ENCODE measurements around the gene SDC3. TPM values are rescaled to one million over a fixed set of nuclear protein-coding genes. Genes with fewer than 3 reads are reported as not detected.

Gene SDC3
- total RNA-seq, 1 experiment from 2014 or later, result 32.3 TPM

DNA sequence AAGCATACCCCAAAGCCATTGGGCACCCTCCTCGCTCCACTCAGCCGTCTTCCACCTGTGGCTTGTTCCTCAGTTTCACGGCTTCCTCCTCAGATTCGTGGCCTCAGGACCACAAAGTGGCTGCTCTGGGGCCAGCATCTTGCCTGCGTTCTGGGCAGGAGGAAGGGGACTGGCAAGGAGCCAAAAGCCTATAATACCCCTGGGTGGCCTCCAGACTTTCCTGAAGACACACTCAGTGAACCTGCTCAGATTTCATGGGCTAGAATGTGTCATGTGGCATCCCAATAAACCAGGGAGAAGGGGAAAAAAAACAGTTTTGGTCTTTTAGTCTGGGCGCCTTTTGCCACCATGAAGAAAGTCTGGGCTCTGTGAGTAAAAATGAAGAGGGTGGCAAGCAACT, 62.0 kb downstream of the SDC3 start:
- H3K4me3 Mint-ChIP-seq, result no peak overlapping the region
- ChIA-PET POLR2A (no interaction called here), CTCF (interaction anchor here (1.3 to 4.6 kb wide), 10 partner anchors 8 to 64 kb away, joined by 3 to 32 read pairs (median 4); no protein-coding TSS in a partner anchor)
- H3K36me3 Mint-ChIP-seq, result no peaks in the 10 kb centered on the region
- H3K4me1 Mint-ChIP-seq, result peaks cover 46% of the 10 kb centered on the region
- no peak overlapping the region for H3K27ac Mint-ChIP-seq
- no peaks in the 10 kb centered on the region for H3K9me3 Mint-ChIP-seq
- TF ChIP-seq, protein P1, sequence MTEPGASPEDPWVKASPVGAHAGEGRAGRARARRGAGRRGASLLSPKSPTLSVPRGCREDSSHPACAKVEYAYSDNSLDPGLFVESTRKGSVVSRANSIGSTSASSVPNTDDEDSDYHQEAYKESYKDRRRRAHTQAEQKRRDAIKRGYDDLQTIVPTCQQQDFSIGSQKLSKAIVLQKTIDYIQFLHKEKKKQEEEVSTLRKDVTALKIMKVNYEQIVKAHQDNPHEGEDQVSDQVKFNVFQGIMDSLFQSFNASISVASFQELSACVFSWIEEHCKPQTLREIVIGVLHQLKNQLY (CRISPR knock-in tag; IDR thresholded peaks at IDR 0.05), result no peak
- TF ChIP-seq GRHL2 (CRISPR knock-in tag; IDR thresholded peaks at IDR 0.05; ENCODE audit: insufficient replicate concordance, severe bottlenecking) (no peak), RORB (CRISPR knock-in tag; IDR thresholded peaks at IDR 0.05) (no peak), ZNF121 (CRISPR knock-in tag; IDR thresholded peaks at IDR 0.05) (no peak), EMX1 (CRISPR knock-in tag; IDR thresholded peaks at IDR 0.05) (no peak)
- TF ChIP-seq, protein P2, sequence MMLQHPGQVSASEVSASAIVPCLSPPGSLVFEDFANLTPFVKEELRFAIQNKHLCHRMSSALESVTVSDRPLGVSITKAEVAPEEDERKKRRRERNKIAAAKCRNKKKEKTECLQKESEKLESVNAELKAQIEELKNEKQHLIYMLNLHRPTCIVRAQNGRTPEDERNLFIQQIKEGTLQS (CRISPR knock-in tag; conservative IDR thresholded peaks at IDR 0.05), result no peak
- TF ChIP-seq, protein P3, sequence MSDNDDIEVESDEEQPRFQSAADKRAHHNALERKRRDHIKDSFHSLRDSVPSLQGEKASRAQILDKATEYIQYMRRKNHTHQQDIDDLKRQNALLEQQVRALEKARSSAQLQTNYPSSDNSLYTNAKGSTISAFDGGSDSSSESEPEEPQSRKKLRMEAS (CRISPR knock-in tag; IDR thresholded peaks at IDR 0.05), result no peak
- TF ChIP-seq, protein P4, sequence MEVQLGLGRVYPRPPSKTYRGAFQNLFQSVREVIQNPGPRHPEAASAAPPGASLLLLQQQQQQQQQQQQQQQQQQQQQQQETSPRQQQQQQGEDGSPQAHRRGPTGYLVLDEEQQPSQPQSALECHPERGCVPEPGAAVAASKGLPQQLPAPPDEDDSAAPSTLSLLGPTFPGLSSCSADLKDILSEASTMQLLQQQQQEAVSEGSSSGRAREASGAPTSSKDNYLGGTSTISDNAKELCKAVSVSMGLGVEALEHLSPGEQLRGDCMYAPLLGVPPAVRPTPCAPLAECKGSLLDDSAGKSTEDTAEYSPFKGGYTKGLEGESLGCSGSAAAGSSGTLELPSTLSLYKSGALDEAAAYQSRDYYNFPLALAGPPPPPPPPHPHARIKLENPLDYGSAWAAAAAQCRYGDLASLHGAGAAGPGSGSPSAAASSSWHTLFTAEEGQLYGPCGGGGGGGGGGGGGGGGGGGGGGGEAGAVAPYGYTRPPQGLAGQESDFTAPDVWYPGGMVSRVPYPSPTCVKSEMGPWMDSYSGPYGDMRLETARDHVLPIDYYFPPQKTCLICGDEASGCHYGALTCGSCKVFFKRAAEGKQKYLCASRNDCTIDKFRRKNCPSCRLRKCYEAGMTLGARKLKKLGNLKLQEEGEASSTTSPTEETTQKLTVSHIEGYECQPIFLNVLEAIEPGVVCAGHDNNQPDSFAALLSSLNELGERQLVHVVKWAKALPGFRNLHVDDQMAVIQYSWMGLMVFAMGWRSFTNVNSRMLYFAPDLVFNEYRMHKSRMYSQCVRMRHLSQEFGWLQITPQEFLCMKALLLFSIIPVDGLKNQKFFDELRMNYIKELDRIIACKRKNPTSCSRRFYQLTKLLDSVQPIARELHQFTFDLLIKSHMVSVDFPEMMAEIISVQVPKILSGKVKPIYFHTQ (CRISPR knock-in tag; IDR thresholded peaks at IDR 0.05), result no peak
- TF ChIP-seq, protein P5, sequence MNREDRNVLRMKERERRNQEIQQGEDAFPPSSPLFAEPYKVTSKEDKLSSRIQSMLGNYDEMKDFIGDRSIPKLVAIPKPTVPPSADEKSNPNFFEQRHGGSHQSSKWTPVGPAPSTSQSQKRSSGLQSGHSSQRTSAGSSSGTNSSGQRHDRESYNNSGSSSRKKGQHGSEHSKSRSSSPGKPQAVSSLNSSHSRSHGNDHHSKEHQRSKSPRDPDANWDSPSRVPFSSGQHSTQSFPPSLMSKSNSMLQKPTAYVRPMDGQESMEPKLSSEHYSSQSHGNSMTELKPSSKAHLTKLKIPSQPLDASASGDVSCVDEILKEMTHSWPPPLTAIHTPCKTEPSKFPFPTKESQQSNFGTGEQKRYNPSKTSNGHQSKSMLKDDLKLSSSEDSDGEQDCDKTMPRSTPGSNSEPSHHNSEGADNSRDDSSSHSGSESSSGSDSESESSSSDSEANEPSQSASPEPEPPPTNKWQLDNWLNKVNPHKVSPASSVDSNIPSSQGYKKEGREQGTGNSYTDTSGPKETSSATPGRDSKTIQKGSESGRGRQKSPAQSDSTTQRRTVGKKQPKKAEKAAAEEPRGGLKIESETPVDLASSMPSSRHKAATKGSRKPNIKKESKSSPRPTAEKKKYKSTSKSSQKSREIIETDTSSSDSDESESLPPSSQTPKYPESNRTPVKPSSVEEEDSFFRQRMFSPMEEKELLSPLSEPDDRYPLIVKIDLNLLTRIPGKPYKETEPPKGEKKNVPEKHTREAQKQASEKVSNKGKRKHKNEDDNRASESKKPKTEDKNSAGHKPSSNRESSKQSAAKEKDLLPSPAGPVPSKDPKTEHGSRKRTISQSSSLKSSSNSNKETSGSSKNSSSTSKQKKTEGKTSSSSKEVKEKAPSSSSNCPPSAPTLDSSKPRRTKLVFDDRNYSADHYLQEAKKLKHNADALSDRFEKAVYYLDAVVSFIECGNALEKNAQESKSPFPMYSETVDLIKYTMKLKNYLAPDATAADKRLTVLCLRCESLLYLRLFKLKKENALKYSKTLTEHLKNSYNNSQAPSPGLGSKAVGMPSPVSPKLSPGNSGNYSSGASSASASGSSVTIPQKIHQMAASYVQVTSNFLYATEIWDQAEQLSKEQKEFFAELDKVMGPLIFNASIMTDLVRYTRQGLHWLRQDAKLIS (CRISPR knock-in tag; IDR thresholded peaks at IDR 0.05; ENCODE audit: borderline replicate concordance), result no peak
- TF ChIP-seq, protein P6, sequence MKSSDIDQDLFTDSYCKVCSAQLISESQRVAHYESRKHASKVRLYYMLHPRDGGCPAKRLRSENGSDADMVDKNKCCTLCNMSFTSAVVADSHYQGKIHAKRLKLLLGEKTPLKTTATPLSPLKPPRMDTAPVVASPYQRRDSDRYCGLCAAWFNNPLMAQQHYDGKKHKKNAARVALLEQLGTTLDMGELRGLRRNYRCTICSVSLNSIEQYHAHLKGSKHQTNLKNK (CRISPR knock-in tag; IDR thresholded peaks at IDR 0.05), result no peak
- DNase-seq (ENCODE audit: low spot score) (no peak), ATAC-seq (no peak)
- peaks cover under 1% of the 10 kb centered on the region; the same call in 1 of the 2 replicates for H3K27me3 Mint-ChIP-seq (ENCODE audit: low read depth)

DNA sequence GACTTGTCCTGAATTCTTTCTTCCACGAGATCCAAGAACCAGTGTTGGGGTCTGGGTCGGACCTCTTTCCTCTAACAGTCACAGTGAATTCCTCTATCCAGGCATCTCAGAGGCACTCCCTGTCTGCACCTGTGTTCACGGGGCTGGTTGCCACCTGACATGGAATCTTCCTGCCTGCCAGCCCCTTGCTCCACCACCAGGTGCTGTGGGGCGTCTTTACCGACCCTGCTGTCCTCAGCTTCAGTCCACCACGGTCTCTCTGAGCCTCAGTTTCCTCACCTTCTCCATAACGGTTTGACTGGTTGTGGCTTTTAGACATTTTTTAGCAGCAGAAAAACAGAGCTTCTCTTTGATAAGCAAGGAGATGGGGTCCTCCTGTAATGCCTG, 62.7 kb downstream of the SDC3 start:
- CTCF ChIA-PET, result interaction anchor here (1.3 to 4.6 kb wide), 7 partner anchors 8 to 65 kb away, joined by 3 to 32 read pairs (median 14); no protein-coding TSS in a partner anchor
- no peaks in the 10 kb centered on the region for H3K36me3 Mint-ChIP-seq
- POLR2A ChIA-PET, result no interaction called here
- H3K9me3 Mint-ChIP-seq, result no peaks in the 10 kb centered on the region
- peak overlapping the region; percentile 17; the same call in 1 of the 2 replicates for H3K27ac Mint-ChIP-seq
- peaks cover 52% of the 10 kb centered on the region for H3K4me1 Mint-ChIP-seq
- peaks cover 8% of the 10 kb centered on the region for H3K27me3 Mint-ChIP-seq (ENCODE audit: low read depth)
- ATAC-seq (peak; percentile 65), DNase-seq (ENCODE audit: low spot score) (peak; percentile 38)
- no peak overlapping the region for H3K4me3 Mint-ChIP-seq
- TF ChIP-seq NR1H2 (CRISPR knock-in tag; IDR thresholded peaks at IDR 0.05) (no peak), CREB1 (CRISPR knock-in tag; IDR thresholded peaks at IDR 0.05) (no peak), ZBTB21 (CRISPR knock-in tag; IDR thresholded peaks at IDR 0.05; ENCODE audit: borderline replicate concordance) (no peak), JUN (CRISPR knock-in tag; IDR thresholded peaks at IDR 0.05) (no peak), RORB (CRISPR knock-in tag; IDR thresholded peaks at IDR 0.05) (no peak), SMAD3 (CRISPR knock-in tag; IDR thresholded peaks at IDR 0.05; ENCODE audit: borderline replicate concordance) (no peak), NR3C1 (CRISPR knock-in tag; conservative IDR thresholded peaks at IDR 0.05; ENCODE audit: low read depth) (no peak), PRRX2 (CRISPR knock-in tag; IDR thresholded peaks at IDR 0.05) (no peak), ZNF263 (CRISPR knock-in tag; IDR thresholded peaks at IDR 0.05; ENCODE audit: low read depth) (no peak), ZNF396 (CRISPR knock-in tag; IDR thresholded peaks at IDR 0.05; ENCODE audit: borderline replicate concordance) (no peak)
- TF ChIP-seq, protein P7, sequence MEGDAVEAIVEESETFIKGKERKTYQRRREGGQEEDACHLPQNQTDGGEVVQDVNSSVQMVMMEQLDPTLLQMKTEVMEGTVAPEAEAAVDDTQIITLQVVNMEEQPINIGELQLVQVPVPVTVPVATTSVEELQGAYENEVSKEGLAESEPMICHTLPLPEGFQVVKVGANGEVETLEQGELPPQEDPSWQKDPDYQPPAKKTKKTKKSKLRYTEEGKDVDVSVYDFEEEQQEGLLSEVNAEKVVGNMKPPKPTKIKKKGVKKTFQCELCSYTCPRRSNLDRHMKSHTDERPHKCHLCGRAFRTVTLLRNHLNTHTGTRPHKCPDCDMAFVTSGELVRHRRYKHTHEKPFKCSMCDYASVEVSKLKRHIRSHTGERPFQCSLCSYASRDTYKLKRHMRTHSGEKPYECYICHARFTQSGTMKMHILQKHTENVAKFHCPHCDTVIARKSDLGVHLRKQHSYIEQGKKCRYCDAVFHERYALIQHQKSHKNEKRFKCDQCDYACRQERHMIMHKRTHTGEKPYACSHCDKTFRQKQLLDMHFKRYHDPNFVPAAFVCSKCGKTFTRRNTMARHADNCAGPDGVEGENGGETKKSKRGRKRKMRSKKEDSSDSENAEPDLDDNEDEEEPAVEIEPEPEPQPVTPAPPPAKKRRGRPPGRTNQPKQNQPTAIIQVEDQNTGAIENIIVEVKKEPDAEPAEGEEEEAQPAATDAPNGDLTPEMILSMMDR (IDR thresholded peaks at IDR 0.05), result no peak
- TF ChIP-seq, protein P8, sequence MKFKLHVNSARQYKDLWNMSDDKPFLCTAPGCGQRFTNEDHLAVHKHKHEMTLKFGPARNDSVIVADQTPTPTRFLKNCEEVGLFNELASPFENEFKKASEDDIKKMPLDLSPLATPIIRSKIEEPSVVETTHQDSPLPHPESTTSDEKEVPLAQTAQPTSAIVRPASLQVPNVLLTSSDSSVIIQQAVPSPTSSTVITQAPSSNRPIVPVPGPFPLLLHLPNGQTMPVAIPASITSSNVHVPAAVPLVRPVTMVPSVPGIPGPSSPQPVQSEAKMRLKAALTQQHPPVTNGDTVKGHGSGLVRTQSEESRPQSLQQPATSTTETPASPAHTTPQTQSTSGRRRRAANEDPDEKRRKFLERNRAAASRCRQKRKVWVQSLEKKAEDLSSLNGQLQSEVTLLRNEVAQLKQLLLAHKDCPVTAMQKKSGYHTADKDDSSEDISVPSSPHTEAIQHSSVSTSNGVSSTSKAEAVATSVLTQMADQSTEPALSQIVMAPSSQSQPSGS (CRISPR knock-in tag; IDR thresholded peaks at IDR 0.05; ENCODE audit: borderline replicate concordance, low read depth), result no peak

Measured in WTC11 (cell line).